Neutrophil (primary cell): ENCODE measurements around the gene ITPR2.

Experiments used
- H3K27ac ChIP-seq: fragments of 200-600 bp; sonication (generic); 2 replicates; pipeline ENCODE4 v1.5.1; 2016; ENCODE audit warnings: mild to moderate bottlenecking, moderate library complexity
- H3K27me3 ChIP-seq: fragments of 200-600 bp; sonication (generic); 2 replicates; pipeline ENCODE4 v1.6.0; 2016; ENCODE audit warnings: mild to moderate bottlenecking
- H3K36me3 ChIP-seq: fragments of 200-600 bp; sonication (generic); 2 replicates; pipeline ENCODE4 v1.5.1; 2017
- H3K4me1 ChIP-seq, 2 experiments: fragments of 200-600 bp in 1 of 2; sonication (generic) in 1 of 2; 1 replicate in 1 of 2; 2 replicates in 1 of 2; pipeline versions ENCODE4 v1.5.1 to v1.6.1; 2013 to 2016; ENCODE audit warnings: low read depth in 1 of 2, low read length in 1 of 2, mild to moderate bottlenecking in 1 of 2, moderate library complexity in 1 of 2; ENCODE audit not compliant: control insufficient read depth in 1 of 2, insufficient read depth in 1 of 2
- H3K4me3 ChIP-seq, 2 experiments: fragments of 200-600 bp in 1 of 2; sonication (generic) in 1 of 2; 1 replicate in 1 of 2; 2 replicates in 1 of 2; pipeline ENCODE4 v1.5.1; 2013 to 2016; ENCODE audit warnings: low read depth in 1 of 2, low read length in 1 of 2, mild to moderate bottlenecking in 1 of 2, moderate library complexity in 1 of 2
- H3K9me3 ChIP-seq: fragments of 200-600 bp; sonication (generic); 2 replicates; pipeline ENCODE4 v1.5.1; 2016
- TF ChIP-seq, protein P1 (sequence below): fragments of 200-600 bp; sonication (generic); IDR thresholded peaks from 2 replicates; pipeline ENCODE4 v1.5.1; 2016; ENCODE audit warnings: antibody characterized with exemption

Gene ITPR2

DNA sequence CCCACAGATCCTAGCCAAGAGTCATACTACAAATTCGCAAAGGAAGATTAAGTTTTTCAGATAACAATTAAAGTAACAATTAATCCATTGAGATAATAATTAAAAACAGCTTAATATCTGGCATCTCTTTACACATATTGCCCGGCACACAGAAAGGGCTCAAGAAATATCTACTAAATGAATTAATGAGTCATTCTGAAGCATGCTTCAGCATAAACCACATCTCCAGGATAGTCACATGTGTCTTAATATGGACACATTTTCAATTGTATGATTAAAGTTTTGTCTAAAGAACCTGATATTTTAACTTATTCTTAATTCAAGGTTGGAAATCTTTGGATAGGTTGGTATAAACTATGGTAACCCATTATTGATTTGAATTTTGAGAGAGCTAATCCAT lies 9.6 kb downstream of the ITPR2 start:
- Histone ChIP-seq H3K9me3 (no peaks in the 10 kb centered on the region), H3K4me1 (no peaks in the 10 kb centered on the region), H3K27ac (no peak overlapping the region), H3K36me3 (no peaks in the 10 kb centered on the region), H3K4me3 (no peak overlapping the region), H3K27me3 (no peaks in the 10 kb centered on the region)
- TF ChIP-seq, protein P1, sequence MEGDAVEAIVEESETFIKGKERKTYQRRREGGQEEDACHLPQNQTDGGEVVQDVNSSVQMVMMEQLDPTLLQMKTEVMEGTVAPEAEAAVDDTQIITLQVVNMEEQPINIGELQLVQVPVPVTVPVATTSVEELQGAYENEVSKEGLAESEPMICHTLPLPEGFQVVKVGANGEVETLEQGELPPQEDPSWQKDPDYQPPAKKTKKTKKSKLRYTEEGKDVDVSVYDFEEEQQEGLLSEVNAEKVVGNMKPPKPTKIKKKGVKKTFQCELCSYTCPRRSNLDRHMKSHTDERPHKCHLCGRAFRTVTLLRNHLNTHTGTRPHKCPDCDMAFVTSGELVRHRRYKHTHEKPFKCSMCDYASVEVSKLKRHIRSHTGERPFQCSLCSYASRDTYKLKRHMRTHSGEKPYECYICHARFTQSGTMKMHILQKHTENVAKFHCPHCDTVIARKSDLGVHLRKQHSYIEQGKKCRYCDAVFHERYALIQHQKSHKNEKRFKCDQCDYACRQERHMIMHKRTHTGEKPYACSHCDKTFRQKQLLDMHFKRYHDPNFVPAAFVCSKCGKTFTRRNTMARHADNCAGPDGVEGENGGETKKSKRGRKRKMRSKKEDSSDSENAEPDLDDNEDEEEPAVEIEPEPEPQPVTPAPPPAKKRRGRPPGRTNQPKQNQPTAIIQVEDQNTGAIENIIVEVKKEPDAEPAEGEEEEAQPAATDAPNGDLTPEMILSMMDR: no peak

DNA sequence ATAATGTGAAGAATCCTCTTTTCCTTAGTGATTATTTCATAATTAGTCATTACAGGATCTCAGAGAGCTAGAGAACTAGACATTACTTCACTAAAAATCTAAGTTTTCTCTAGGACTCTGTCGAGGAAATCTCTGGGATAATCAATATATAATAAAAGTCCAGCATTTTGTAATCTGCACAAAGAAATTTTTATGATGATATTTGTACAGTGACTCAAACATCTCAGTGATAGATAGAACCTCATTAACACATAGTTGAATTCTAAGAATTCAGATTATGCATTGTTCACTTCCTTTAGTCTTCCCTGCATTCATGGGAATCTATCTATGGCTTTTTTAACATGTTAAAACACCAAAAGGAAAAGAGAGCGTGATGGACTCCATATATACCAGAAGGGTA lies 11.0 kb downstream of the ITPR2 start:
- H3K4me1 ChIP-seq: no peaks in the 10 kb centered on the region
- TF ChIP-seq, protein P1: no peak
- no peaks in the 10 kb centered on the region for H3K27me3 ChIP-seq
- no peaks in the 10 kb centered on the region for H3K36me3 ChIP-seq
- no peak overlapping the region for H3K27ac ChIP-seq
- no peak overlapping the region for H3K4me3 ChIP-seq
- no peaks in the 10 kb centered on the region for H3K9me3 ChIP-seq

DNA sequence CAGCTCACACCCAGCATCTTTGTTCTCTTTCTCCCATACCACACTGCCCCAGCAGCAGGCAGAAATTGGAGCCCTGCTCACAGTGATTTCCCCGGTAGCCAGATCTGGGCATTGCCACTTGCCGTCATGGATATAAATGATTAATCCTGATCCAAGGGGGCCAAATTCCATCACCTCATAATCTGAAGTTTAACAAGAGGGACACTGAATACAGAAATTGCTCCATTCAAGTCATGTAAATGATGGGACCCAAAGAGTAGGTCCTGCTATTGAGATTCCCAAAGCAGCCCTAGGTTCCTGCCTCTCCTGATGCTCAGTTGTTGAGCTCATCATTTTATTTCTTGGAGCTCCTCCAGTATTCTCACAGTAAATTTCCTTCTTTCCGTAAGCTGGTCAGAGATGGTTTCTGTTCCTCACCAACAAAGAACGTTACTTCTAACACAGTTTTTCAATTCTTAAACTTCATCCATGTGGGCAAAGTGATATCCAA lies 11.7 kb downstream of the ITPR2 start:
- no peak overlapping the region for H3K4me3 ChIP-seq
- TF ChIP-seq, protein P1: no peak
- no peaks in the 10 kb centered on the region for H3K4me1 ChIP-seq
- no peak overlapping the region for H3K27ac ChIP-seq
- H3K9me3 ChIP-seq: no peaks in the 10 kb centered on the region
- no peaks in the 10 kb centered on the region for H3K36me3 ChIP-seq
- H3K27me3 ChIP-seq: no peaks in the 10 kb centered on the region

DNA sequence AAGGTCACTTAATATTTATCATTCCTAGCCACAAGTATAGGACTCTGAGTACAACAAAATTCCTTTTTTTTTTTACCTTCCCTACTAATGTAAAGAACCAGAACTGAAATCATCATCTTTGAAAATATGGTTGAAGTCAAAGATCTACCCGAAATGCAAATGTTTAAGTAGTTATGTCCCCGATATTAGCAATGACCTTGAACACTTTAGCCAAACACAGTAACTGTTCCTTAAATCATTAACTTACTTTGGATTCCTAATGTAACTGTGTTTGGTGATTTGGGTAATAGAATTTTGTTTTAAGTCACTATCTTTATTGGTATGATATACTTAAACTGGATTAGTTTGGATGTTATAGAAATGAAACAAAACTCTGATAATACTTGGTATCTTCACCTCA lies 14.4 kb downstream of the ITPR2 start:
- no peaks in the 10 kb centered on the region for H3K9me3 ChIP-seq

DNA sequence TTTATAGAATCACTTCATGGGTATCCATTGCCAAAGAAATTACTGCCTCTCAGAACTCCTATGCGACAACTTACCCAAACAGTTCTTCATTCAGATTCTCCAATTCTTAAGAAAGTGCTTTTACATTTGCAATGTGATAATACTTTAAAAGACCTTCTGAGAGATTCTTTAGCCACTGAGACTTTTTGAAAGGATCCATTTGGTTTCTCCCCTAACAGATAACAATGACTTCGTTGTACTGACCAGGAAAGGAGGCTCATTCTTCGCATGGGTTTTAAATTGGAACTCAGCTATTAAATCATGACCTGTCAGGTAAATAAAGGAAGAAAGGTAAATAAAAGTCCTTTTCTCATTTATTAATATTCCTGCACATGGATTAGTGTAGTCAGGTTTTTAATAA lies 14.8 kb downstream of the ITPR2 start:
- no peaks in the 10 kb centered on the region for H3K9me3 ChIP-seq
- no peak overlapping the region for H3K27ac ChIP-seq
- H3K27me3 ChIP-seq: no peaks in the 10 kb centered on the region
- H3K4me3 ChIP-seq: no peak overlapping the region
- H3K36me3 ChIP-seq: peaks cover 4% of the 10 kb centered on the region
- no peaks in the 10 kb centered on the region for H3K4me1 ChIP-seq
- TF ChIP-seq, protein P1: no peak

More for the DNA sequence above, 14.4 kb downstream of the ITPR2 start:
- Histone ChIP-seq H3K4me1 (no peaks in the 10 kb centered on the region), H3K4me3 (no peak overlapping the region), H3K27me3 (no peaks in the 10 kb centered on the region), H3K27ac (no peak overlapping the region), H3K36me3 (peaks cover 4% of the 10 kb centered on the region)
- TF ChIP-seq, protein P1: no peak

DNA sequence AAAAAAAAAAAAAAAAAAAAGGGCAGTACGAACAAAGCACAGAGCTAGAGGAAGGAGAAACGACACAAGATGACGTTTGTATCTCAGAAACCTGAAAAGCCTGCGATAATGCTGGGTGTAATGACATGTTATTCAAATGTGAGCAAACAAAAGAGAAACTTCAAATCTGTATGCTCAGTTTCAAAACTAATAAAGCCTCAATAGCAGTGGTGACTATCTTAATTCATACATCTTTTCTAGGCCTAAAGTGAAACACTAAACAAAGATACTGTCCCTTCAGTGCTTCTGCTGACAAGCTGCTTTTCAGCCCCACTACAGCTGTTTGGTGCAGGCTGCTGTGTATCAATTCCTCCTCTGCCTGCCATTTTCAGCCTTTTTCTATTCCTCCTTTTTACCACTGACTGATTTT lies 15.8 kb downstream of the ITPR2 start:
- Histone ChIP-seq H3K27me3 (no peaks in the 10 kb centered on the region), H3K36me3 (peaks cover 4% of the 10 kb centered on the region), H3K4me1 (no peaks in the 10 kb centered on the region), H3K27ac (no peak overlapping the region), H3K4me3 (no peak overlapping the region), H3K9me3 (no peaks in the 10 kb centered on the region)
- TF ChIP-seq, protein P1: no peak
